Measurements from ENCODE around the gene COL5A1. TPM values are rescaled to one million over a fixed set of nuclear protein-coding genes. Genes with fewer than 3 reads are reported as not detected.

Gene COL5A1
- total RNA-seq, 1 donor from 2014 or later = 19.8 TPM

DNA sequence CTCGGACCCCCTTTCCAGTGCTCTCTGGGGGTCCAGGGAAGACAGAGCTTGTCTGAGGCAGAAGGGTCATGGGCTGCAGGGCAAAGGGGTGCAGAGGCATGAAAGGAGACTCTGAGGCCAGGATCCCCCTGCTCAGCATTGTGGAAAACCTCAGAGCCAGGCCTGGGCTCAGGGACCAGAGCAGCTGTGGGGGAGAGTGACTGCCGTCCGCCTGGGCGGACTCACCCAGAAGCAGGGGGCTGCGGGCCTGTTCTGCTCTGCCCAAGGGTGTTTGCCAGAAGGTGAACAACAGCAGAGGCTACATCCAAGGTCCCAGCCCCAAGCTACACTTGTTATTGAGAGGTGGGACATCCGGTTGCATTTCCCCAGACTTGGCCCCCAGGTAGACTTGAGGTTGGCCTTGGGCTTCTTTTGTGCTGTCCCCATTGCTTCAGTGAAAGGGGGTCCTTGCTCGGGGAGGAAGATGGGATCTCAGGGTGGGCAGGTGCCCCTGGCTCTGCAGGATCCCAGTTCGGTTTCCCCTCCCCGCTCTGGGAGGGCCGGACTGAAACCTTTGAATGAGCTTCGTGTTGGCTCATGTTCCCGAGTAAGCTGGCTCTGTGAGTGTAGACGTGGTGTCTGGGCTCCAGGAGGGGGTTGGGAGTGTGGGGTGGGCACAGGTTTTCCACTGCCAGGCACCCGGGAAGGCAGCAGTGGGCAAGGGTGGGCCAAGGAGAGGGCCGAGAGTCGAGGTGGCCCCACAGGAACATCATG is 92.1 kb downstream of the COL5A1 start:
- Mint-ChIP-seq H3K27me3 (no peaks in the 10 kb centered on the region), H3K36me3 (ENCODE audit: insufficient read depth) (no peaks in the 10 kb centered on the region), H3K27ac (no peak overlapping the region), H3K9me3 (ENCODE audit: low read depth) (no peaks in the 10 kb centered on the region), H3K4me1 (ENCODE audit: low read depth) (no peaks in the 10 kb centered on the region), H3K4me3 (ENCODE audit: low read depth) (no peak overlapping the region)
- DNase-seq (ENCODE audit: low spot score, unreplicated experiment) = no peak
- TF ChIP-seq, protein P1, sequence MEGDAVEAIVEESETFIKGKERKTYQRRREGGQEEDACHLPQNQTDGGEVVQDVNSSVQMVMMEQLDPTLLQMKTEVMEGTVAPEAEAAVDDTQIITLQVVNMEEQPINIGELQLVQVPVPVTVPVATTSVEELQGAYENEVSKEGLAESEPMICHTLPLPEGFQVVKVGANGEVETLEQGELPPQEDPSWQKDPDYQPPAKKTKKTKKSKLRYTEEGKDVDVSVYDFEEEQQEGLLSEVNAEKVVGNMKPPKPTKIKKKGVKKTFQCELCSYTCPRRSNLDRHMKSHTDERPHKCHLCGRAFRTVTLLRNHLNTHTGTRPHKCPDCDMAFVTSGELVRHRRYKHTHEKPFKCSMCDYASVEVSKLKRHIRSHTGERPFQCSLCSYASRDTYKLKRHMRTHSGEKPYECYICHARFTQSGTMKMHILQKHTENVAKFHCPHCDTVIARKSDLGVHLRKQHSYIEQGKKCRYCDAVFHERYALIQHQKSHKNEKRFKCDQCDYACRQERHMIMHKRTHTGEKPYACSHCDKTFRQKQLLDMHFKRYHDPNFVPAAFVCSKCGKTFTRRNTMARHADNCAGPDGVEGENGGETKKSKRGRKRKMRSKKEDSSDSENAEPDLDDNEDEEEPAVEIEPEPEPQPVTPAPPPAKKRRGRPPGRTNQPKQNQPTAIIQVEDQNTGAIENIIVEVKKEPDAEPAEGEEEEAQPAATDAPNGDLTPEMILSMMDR (IDR thresholded peaks at IDR 0.05; ENCODE audit: unreplicated experiment) = no peak

DNA sequence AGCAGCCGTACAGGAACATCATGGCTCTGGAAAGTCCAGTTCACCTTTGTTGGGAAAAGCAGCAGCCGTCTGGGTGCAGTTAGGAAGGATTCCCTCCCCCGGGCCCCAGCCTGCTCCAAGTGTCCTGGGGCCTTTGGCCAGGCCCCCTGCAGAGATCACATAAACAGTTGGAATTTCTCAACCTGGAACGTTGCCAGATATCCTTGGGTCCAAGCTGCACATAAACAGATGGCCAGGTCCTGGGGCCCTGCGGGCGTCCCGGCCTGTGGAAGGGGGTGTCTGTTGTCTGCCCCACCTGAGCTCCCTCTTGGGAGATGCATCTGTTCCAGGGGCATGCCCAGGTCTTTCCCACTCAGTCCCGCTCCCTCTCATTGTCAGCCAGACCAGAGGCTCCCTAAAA is 92.7 kb downstream of the COL5A1 start:
- Mint-ChIP-seq H3K27me3 (no peaks in the 10 kb centered on the region), H3K4me3 (ENCODE audit: low read depth) (no peak overlapping the region), H3K9me3 (ENCODE audit: low read depth) (no peaks in the 10 kb centered on the region), H3K36me3 (ENCODE audit: insufficient read depth) (no peaks in the 10 kb centered on the region), H3K27ac (no peak overlapping the region), H3K4me1 (ENCODE audit: low read depth) (no peaks in the 10 kb centered on the region)
- DNase-seq (ENCODE audit: low spot score, unreplicated experiment) = no peak
- TF ChIP-seq, protein P1 (IDR thresholded peaks at IDR 0.05; ENCODE audit: unreplicated experiment) = no peak

DNA sequence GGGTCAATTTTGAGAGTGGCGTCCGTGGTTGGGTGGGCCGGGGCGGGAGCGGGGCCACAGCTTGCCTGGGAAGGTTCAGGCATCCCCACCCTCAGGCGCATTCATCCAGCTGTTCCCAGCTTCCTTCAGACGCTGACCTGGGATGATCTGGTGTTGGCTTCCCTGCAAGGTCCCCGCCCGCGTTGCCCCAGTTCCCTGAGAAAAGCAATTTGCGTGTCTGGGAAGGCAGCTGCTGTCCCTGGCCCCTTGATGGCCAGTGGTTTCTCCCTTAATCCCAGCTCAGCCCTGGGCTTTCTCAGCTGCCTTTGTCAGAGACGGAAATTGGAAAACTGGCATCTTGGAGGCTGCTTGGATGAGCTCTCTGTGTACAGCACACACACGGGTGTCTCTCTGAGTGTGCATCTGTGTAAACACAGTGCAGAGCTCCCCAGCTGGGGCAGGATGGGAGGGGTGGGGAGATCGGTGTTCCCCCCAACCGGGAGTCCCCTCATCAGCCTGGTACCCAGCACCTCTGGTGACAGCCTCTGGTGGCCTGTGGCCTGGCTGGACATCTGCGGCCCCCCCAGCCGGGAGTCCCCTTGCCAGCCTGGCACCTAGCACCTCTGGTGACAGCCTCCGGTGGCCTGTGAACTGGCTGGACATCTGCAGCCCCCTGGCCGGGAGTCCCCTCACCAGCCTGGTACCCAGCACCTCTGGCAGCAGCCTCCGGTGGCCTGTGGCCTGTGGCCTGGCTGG is 94.0 kb downstream of the COL5A1 start:
- no peaks in the 10 kb centered on the region for H3K27me3 Mint-ChIP-seq
- no peak overlapping the region for H3K4me3 Mint-ChIP-seq (ENCODE audit: low read depth)
- no peak overlapping the region for H3K27ac Mint-ChIP-seq
- DNase-seq (ENCODE audit: low spot score, unreplicated experiment) = no peak
- no peaks in the 10 kb centered on the region for H3K36me3 Mint-ChIP-seq (ENCODE audit: insufficient read depth)
- H3K4me1 Mint-ChIP-seq (ENCODE audit: low read depth) = no peaks in the 10 kb centered on the region
- TF ChIP-seq, protein P1 (IDR thresholded peaks at IDR 0.05; ENCODE audit: unreplicated experiment) = no peak
- H3K9me3 Mint-ChIP-seq (ENCODE audit: low read depth) = no peaks in the 10 kb centered on the region

DNA sequence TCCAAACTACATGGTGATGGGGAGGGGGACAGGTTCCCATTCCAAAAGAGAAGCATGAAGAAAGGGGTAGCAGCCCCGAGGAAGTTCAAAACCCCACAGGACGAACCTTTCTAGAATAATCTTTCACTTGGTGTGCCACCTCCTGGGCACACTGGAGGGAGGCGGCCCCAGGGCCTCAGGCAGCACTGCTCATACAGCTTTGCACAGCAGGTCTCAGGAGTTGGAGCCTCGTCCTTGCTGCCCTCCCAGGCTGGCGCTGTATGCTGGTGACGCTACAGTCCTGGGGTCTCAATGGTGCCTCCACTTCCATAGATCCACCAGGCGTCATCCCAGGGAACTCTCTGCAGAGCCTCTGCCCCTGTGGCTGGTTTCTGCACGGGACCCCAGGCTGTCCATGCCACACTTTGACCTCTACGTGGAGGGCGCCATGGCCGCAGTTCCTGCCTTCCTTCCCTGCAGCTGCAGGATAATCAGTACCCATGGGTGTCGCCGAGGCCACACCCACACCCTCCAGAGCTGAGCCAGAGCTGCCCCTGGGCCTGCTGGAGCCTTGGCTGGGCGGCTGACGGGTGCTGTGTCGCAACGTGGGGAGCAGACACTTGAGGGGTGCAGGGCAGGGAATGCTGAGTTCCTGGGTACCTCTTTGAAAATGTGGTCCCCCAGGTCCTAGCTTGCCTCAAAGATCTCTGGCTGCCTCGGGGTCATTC is 95.3 kb downstream of the COL5A1 start:
- Mint-ChIP-seq H3K27me3 (no peaks in the 10 kb centered on the region), H3K4me1 (ENCODE audit: low read depth) (no peaks in the 10 kb centered on the region), H3K4me3 (ENCODE audit: low read depth) (no peak overlapping the region), H3K9me3 (ENCODE audit: low read depth) (no peaks in the 10 kb centered on the region), H3K27ac (no peak overlapping the region), H3K36me3 (ENCODE audit: insufficient read depth) (no peaks in the 10 kb centered on the region)
- TF ChIP-seq, protein P1 (IDR thresholded peaks at IDR 0.05; ENCODE audit: unreplicated experiment) = no peak
- no peak for DNase-seq (ENCODE audit: low spot score, unreplicated experiment)

DNA sequence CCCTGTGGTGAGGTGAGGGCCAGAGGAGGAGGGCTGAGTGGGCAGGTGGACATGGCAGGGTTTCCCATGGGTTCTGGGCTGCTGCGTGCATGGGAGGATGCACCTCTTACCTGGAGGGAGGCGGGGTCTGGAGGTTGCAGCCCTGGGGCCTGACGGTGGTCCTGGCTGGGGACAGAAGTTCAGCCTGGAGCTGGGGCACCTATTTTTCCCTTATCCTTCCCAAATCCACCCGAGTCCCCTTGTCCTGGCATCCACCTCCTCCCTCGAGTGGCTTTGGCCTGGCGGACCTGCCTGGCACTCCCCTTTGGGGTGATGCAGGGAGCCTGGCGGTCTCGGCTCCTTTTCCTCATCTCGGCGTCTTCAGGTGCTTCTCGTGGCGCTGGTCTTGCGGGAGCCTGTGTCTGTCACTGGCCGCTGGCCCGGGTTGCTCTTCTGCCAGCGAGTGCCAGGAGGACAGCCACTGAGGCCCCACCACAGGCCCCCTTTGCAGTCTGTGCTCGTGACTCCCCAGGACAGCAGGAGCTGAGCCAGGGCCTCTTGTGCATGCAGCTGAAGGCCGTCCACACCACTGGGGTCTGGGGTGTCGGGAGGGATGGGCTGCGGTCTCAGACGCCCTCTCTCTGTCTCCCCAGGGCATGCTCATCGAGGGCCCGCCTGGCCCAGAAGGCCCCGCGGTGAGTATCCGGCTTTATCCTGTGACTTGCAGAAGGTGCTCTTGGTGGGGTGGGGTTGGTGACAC is 96.4 kb downstream of the COL5A1 start:
- Mint-ChIP-seq H3K9me3 (ENCODE audit: low read depth) (no peaks in the 10 kb centered on the region), H3K4me3 (ENCODE audit: low read depth) (no peak overlapping the region), H3K27ac (no peak overlapping the region), H3K4me1 (ENCODE audit: low read depth) (no peaks in the 10 kb centered on the region), H3K36me3 (ENCODE audit: insufficient read depth) (no peaks in the 10 kb centered on the region), H3K27me3 (no peaks in the 10 kb centered on the region)
- TF ChIP-seq, protein P1 (IDR thresholded peaks at IDR 0.05; ENCODE audit: unreplicated experiment) = no peak
- no peak for DNase-seq (ENCODE audit: low spot score, unreplicated experiment)
